ENCODE measurements around the gene PREX1.

DNA sequence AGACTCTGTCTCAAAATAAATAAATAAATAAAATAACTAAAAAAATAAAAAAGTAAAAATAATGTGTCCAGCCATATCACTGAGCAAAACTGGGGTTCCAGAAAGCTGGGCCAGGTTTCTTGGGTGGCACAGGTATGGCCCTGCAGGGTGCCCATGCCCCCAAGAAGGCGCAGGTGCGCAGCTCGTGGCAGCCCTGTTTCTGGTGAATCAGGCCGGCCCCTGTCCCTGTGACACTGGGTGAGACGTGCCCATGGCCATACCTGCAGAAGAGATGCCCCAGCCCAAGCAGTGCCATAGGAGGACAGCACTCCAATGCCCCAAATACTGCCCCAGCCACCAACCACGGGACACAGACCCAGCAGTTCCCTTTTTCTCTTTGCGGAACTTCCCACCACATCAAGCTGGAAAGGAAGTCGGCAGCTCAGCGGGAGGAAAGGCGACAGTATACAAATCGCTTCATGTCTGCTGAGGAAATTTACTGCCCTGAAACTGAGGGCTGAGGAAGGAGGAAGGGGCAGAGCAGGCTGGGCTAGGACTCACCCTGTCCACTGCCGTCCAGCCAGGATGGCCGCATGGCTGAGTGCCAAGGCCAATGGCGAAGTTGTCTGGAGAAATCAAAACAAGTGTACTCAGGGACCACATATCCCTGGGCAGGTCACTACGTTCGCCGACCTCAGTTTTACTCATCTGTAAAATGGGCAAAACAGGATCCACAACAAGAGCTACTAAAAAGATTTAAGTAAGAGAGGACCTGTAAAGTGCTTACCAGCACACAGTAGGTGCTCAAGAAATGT, 55.4 kb downstream of the PREX1 start:
- TF ChIP-seq CTCF (IDR thresholded peaks at IDR 0.05) (no peak), POLR2A (IDR thresholded peaks at IDR 0.05) (no peak)

All from adrenal gland (tissue), 5 donors.